Natural killer cell treated with Interleukin-12 subunit alpha and Interleukin-12 subunit beta and Interleukin-15 and Interleukin-18, amount 100 ng/mL, for 72 hours (primary cell): ENCODE measurements around the gene TSHZ2. TPM values are rescaled to one million over a fixed set of nuclear protein-coding genes. Genes with fewer than 3 reads are reported as not detected.
A peak's percentile ranks its signal among the peaks of the same experiment; 100 is the strongest.
"Not testable (repeated sequence)": the region's sequence is repeated elsewhere in the genome, so short reads cannot be mapped to it uniquely, and the experiment has no call there.

Source experiments
- ATAC-seq, 2 donors: fragments of 150-1000 bp; cut with Tn5 transposase in 1 of 2; sonication (Bioruptor Pico), chemical (Tn5 transposase) in 1 of 2; 2 replicates each; pipeline ENCODE4 v1.10.0; 2021
- DNase-seq: peaks from one replicate; pipeline ENCODE4 v3.0.0; 2022; ENCODE audit warnings: low spot score
- H3K27ac Mint-ChIP-seq, 2 donors: 1 replicate in 1 of 2; 2 replicates in 1 of 2; pipeline ENCODE4 v1.8.0; 2022; ENCODE audit warnings: mixed read lengths in 2 of 2, mild to moderate bottlenecking in 1 of 2, moderate library complexity in 1 of 2
- H3K27me3 Mint-ChIP-seq, 2 donors: 1 replicate in 1 of 2; 2 replicates in 1 of 2; pipeline ENCODE4 v1.8.0; 2022; ENCODE audit warnings: mixed read lengths in 2 of 2
- H3K36me3 Mint-ChIP-seq: one replicate; pipeline ENCODE4 v1.8.0; 2022; ENCODE audit warnings: mixed read lengths
- H3K4me1 Mint-ChIP-seq, 2 donors: 1 replicate in 1 of 2; 2 replicates in 1 of 2; pipeline ENCODE4 v1.8.0; 2022; ENCODE audit warnings: low read depth in 2 of 2, mixed read lengths in 2 of 2, mild to moderate bottlenecking in 1 of 2
- H3K4me3 Mint-ChIP-seq: one replicate; pipeline ENCODE4 v1.8.0; 2022; ENCODE audit warnings: mixed read lengths
- H3K9me3 Mint-ChIP-seq: 2 replicates; pipeline ENCODE4 v1.8.0; 2022; ENCODE audit warnings: mixed read lengths
- total RNA-seq, 2 donors: library from RNA; stranded (reverse); gene quantifications; one replicate each; pipeline ENCODE4 v1.2.3, GENCODE V29; 2022

The TSHZ2 gene
- total RNA-seq, 2 donors from 2014 or later: 0.05 to 1.1 TPM

GRCh38 chr20:53399592-53400335 is 427.6 kb downstream of the TSHZ2 start:
- no peaks in the 10 kb centered on the region for H3K36me3 Mint-ChIP-seq
- H3K27ac Mint-ChIP-seq: no peak overlapping the region
- no peak overlapping the region for H3K4me3 Mint-ChIP-seq
- no peaks in the 10 kb centered on the region for H3K4me1 Mint-ChIP-seq
- peaks cover 11 to 24% of the 10 kb centered on the region in 2 donors for H3K27me3 Mint-ChIP-seq
- no peak for DNase-seq
- ATAC-seq: peak; percentile 49 to 72
- H3K9me3 Mint-ChIP-seq: no peaks in the 10 kb centered on the region

- Mint-ChIP-seq H3K9me3 (no peaks in the 10 kb centered on the region), H3K4me3 (no peak overlapping the region), H3K27ac (no peak overlapping the region), H3K27me3 (peaks cover 12 to 23% of the 10 kb centered on the region in 2 donors), H3K4me1 (no peaks in the 10 kb centered on the region), H3K36me3 (no peaks in the 10 kb centered on the region)
- DNase-seq (no peak), ATAC-seq (no peak)
These were observed 430.3 kb downstream of the TSHZ2 start for GRCh38 chr20:53402233-53403005.

- no peak for DNase-seq
- Mint-ChIP-seq H3K4me3 (no peak overlapping the region), H3K4me1 (no peaks in the 10 kb centered on the region), H3K9me3 (no peaks in the 10 kb centered on the region), H3K27me3 (peaks cover 13 to 26% of the 10 kb centered on the region in 2 donors), H3K27ac (no peak overlapping the region), H3K36me3 (no peaks in the 10 kb centered on the region)
- ATAC-seq: no peak
These were observed 430.9 kb downstream of the TSHZ2 start for GRCh38 chr20:53403029-53403428.

GRCh38 chr20:53405139-53405538 is 433.0 kb downstream of the TSHZ2 start:
- Mint-ChIP-seq H3K27me3 (peaks cover 15 to 31% of the 10 kb centered on the region in 2 donors), H3K4me3 (no peak overlapping the region), H3K4me1 (no peaks in the 10 kb centered on the region), H3K9me3 (no peaks in the 10 kb centered on the region), H3K27ac (no peak overlapping the region), H3K36me3 (no peaks in the 10 kb centered on the region)
- ATAC-seq: no peak
- DNase-seq: no peak

- DNase-seq: no peak
- H3K27me3 Mint-ChIP-seq: peaks cover 15 to 31% of the 10 kb centered on the region in 2 donors
- no peaks in the 10 kb centered on the region for H3K9me3 Mint-ChIP-seq
- H3K27ac Mint-ChIP-seq: no peak overlapping the region
- H3K4me1 Mint-ChIP-seq: no peaks in the 10 kb centered on the region
- no peak for ATAC-seq
- no peak overlapping the region for H3K4me3 Mint-ChIP-seq
- H3K36me3 Mint-ChIP-seq: no peaks in the 10 kb centered on the region
These were observed 434.4 kb downstream of the TSHZ2 start for GRCh38 chr20:53406580-53406979.

GRCh38 chr20:53408691-53409446 is 436.7 kb downstream of the TSHZ2 start:
- ATAC-seq: no peak
- H3K4me1 Mint-ChIP-seq: peaks cover 0 to 5% of the 10 kb centered on the region in 2 donors
- no peaks in the 10 kb centered on the region for H3K36me3 Mint-ChIP-seq
- H3K4me3 Mint-ChIP-seq: no peak overlapping the region
- no peak for DNase-seq
- peaks cover 15 to 24% of the 10 kb centered on the region in 2 donors for H3K27me3 Mint-ChIP-seq
- H3K9me3 Mint-ChIP-seq: no peaks in the 10 kb centered on the region
- H3K27ac Mint-ChIP-seq: no peak overlapping the region

- Mint-ChIP-seq H3K4me1 (peaks cover 0 to 5% of the 10 kb centered on the region in 2 donors), H3K4me3 (no peak overlapping the region), H3K27me3 (peaks cover 14 to 21% of the 10 kb centered on the region in 2 donors), H3K9me3 (no peaks in the 10 kb centered on the region), H3K36me3 (no peaks in the 10 kb centered on the region), H3K27ac (no peak overlapping the region)
- DNase-seq (no peak), ATAC-seq (no peak)
These were observed 437.2 kb downstream of the TSHZ2 start for GRCh38 chr20:53409447-53409717.

- no peak overlapping the region for H3K4me3 Mint-ChIP-seq
- H3K27me3 Mint-ChIP-seq: peaks cover 13 to 15% of the 10 kb centered on the region in 2 donors
- ATAC-seq (no peak), DNase-seq (no peak)
- H3K9me3 Mint-ChIP-seq: no peaks in the 10 kb centered on the region
- peaks cover 0 to 5% of the 10 kb centered on the region in 2 donors for H3K4me1 Mint-ChIP-seq
- no peaks in the 10 kb centered on the region for H3K36me3 Mint-ChIP-seq
- no peak overlapping the region for H3K27ac Mint-ChIP-seq
These were observed 439.0 kb downstream of the TSHZ2 start for GRCh38 chr20:53411129-53411528.

GRCh38 chr20:53411891-53412290 is 439.7 kb downstream of the TSHZ2 start:
- no peak overlapping the region for H3K27ac Mint-ChIP-seq
- ATAC-seq: no peak
- no peak overlapping the region for H3K4me3 Mint-ChIP-seq
- H3K27me3 Mint-ChIP-seq: peaks cover 13 to 16% of the 10 kb centered on the region in 2 donors
- H3K4me1 Mint-ChIP-seq: peaks cover 0 to 5% of the 10 kb centered on the region in 2 donors
- H3K9me3 Mint-ChIP-seq: no peaks in the 10 kb centered on the region
- DNase-seq: no peak
- H3K36me3 Mint-ChIP-seq: no peaks in the 10 kb centered on the region

GRCh38 chr20:53412577-53413185 is 440.5 kb downstream of the TSHZ2 start:
- peaks cover 12 to 16% of the 10 kb centered on the region in 2 donors for H3K27me3 Mint-ChIP-seq
- no peak for ATAC-seq

GRCh38 chr20:53413186-53413631 is 441.1 kb downstream of the TSHZ2 start:
- Mint-ChIP-seq H3K4me3 (no peak overlapping the region), H3K27ac (no peak overlapping the region), H3K4me1 (peaks cover 0 to 5% of the 10 kb centered on the region in 2 donors), H3K36me3 (no peaks in the 10 kb centered on the region), H3K27me3 (peaks cover 11 to 12% of the 10 kb centered on the region in 2 donors), H3K9me3 (no peaks in the 10 kb centered on the region)
- ATAC-seq (peak in 1 of 2 donors; percentile 38), DNase-seq (no peak)

More at GRCh38 chr20:53412577-53413185, 440.5 kb downstream of the TSHZ2 start:
- Mint-ChIP-seq H3K4me1 (peaks cover 0 to 5% of the 10 kb centered on the region in 2 donors), H3K9me3 (no peaks in the 10 kb centered on the region), H3K36me3 (no peaks in the 10 kb centered on the region), H3K4me3 (no peak overlapping the region), H3K27ac (no peak overlapping the region)
- DNase-seq: no peak

- not testable (repeated sequence) for H3K4me3 Mint-ChIP-seq, DNase-seq, H3K36me3 Mint-ChIP-seq, H3K4me1 Mint-ChIP-seq, ATAC-seq, H3K27ac Mint-ChIP-seq, H3K9me3 Mint-ChIP-seq
- H3K27me3 Mint-ChIP-seq: peaks cover 8 to 12% of the 10 kb centered on the region in 2 donors
These were observed 441.7 kb downstream of the TSHZ2 start for GRCh38 chr20:53413845-53414244.

GRCh38 chr20:53419693-53420460 is 447.7 kb downstream of the TSHZ2 start:
- Mint-ChIP-seq H3K36me3 (no peaks in the 10 kb centered on the region), H3K4me1 (no peaks in the 10 kb centered on the region), H3K27ac (no peak overlapping the region), H3K27me3 (peaks cover 20 to 29% of the 10 kb centered on the region in 2 donors), H3K9me3 (no peaks in the 10 kb centered on the region), H3K4me3 (no peak overlapping the region)
- DNase-seq: no peak
- no peak for ATAC-seq
